GM12878 (cell line): ENCODE results near the gene UQCC2.

Experiments used
- CHD2 ChIP-seq: IDR thresholded peaks from 2 replicates; pipeline ENCODE4 v1.6.1; 2011; ENCODE audit warnings: low read depth, low read length, improper control_type of control experiment, borderline replicate concordance
- SIN3A ChIP-seq: IDR thresholded peaks from 2 replicates; pipeline ENCODE4 v1.6.1; 2012; ENCODE audit warnings: low read depth, low read length, improper control_type of control experiment
- SRF ChIP-seq, 2 experiments: IDR thresholded peaks; 2 replicates each; pipeline ENCODE4 v1.6.1; 2011; ENCODE audit warnings: low read depth in 2 of 2, low read length in 2 of 2, mild to moderate bottlenecking in 1 of 2, moderate library complexity in 1 of 2
- TCF7 ChIP-seq: IDR thresholded peaks from 2 replicates; pipeline ENCODE4 v1.6.1; 2014; ENCODE audit warnings: antibody characterized with exemption, borderline replicate concordance
- ZNF24 ChIP-seq: fragments of 450-650 bp; IDR thresholded peaks from 2 replicates; pipeline ENCODE4 v1.6.1; 2017; ENCODE audit warnings: antibody characterized with exemption, mild to moderate bottlenecking
- TF ChIP-seq, protein P1 (sequence below), 3 experiments: IDR thresholded peaks in 2 of 3; conservative IDR thresholded peaks in 1 of 3; 2 replicates each; pipeline ENCODE4 v1.5.1; 2011; ENCODE audit warnings: low read depth in 3 of 3, low read length in 3 of 3, mild to moderate bottlenecking in 3 of 3, control low read depth in 2 of 3, moderate library complexity in 2 of 3, inconsistent platforms in 1 of 3, mixed read lengths in 1 of 3; ENCODE audit not compliant: control insufficient read depth in 2 of 3, insufficient read depth in 1 of 3; ENCODE audit errors: extremely low read depth in 1 of 3
- TF ChIP-seq, protein P2 (sequence below): fragments of 450-650 bp; conservative IDR thresholded peaks from 2 replicates; pipeline ENCODE4 v1.6.1; 2017; ENCODE audit warnings: mild to moderate bottlenecking, moderate library complexity

GRCh38 chr6:33724102-33725023 lies 12.9 kb upstream of the UQCC2 start:
- no peak for TF ChIP-seq ZNF24
- TF ChIP-seq, protein P1, sequence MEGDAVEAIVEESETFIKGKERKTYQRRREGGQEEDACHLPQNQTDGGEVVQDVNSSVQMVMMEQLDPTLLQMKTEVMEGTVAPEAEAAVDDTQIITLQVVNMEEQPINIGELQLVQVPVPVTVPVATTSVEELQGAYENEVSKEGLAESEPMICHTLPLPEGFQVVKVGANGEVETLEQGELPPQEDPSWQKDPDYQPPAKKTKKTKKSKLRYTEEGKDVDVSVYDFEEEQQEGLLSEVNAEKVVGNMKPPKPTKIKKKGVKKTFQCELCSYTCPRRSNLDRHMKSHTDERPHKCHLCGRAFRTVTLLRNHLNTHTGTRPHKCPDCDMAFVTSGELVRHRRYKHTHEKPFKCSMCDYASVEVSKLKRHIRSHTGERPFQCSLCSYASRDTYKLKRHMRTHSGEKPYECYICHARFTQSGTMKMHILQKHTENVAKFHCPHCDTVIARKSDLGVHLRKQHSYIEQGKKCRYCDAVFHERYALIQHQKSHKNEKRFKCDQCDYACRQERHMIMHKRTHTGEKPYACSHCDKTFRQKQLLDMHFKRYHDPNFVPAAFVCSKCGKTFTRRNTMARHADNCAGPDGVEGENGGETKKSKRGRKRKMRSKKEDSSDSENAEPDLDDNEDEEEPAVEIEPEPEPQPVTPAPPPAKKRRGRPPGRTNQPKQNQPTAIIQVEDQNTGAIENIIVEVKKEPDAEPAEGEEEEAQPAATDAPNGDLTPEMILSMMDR (IDR thresholded peaks at IDR 0.05 in 2 of 3, conservative IDR thresholded peaks at IDR 0.05 in 1 of 3; ENCODE audit: control insufficient read depth in 2 of 3, extremely low read depth in 1 of 3, insufficient read depth in 1 of 3, low read depth in 3 of 3, low read length in 3 of 3), result no peak
- no peak for TF ChIP-seq TCF7
- TF ChIP-seq CHD2, result no peak
- TF ChIP-seq SIN3A, result no peak
- TF ChIP-seq SRF (IDR thresholded peaks at IDR 0.05; ENCODE audit: low read depth in 2 of 2, low read length in 2 of 2), result no peak
- TF ChIP-seq, protein P2, sequence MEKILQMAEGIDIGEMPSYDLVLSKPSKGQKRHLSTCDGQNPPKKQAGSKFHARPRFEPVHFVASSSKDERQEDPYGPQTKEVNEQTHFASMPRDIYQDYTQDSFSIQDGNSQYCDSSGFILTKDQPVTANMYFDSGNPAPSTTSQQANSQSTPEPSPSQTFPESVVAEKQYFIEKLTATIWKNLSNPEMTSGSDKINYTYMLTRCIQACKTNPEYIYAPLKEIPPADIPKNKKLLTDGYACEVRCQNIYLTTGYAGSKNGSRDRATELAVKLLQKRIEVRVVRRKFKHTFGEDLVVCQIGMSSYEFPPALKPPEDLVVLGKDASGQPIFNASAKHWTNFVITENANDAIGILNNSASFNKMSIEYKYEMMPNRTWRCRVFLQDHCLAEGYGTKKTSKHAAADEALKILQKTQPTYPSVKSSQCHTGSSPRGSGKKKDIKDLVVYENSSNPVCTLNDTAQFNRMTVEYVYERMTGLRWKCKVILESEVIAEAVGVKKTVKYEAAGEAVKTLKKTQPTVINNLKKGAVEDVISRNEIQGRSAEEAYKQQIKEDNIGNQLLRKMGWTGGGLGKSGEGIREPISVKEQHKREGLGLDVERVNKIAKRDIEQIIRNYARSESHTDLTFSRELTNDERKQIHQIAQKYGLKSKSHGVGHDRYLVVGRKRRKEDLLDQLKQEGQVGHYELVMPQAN, result no peak
